GM12891 (cell line): ENCODE measurements around the gene CABLES2.

Experiments
- POLR2A ChIP-seq: IDR thresholded peaks from 2 replicates; pipeline ENCODE4 v1.6.1; 2011; ENCODE audit warnings: low read depth, low read length, control low read depth
- POLR2AphosphoS5 ChIP-seq: IDR thresholded peaks from 2 replicates; pipeline ENCODE4 v1.6.1; 2011; ENCODE audit warnings: low read depth, low read length, control low read depth
- SPI1 ChIP-seq: IDR thresholded peaks from 2 replicates; pipeline ENCODE4 v1.6.1; 2011; ENCODE audit warnings: low read depth, low read length, control low read depth

DNA sequence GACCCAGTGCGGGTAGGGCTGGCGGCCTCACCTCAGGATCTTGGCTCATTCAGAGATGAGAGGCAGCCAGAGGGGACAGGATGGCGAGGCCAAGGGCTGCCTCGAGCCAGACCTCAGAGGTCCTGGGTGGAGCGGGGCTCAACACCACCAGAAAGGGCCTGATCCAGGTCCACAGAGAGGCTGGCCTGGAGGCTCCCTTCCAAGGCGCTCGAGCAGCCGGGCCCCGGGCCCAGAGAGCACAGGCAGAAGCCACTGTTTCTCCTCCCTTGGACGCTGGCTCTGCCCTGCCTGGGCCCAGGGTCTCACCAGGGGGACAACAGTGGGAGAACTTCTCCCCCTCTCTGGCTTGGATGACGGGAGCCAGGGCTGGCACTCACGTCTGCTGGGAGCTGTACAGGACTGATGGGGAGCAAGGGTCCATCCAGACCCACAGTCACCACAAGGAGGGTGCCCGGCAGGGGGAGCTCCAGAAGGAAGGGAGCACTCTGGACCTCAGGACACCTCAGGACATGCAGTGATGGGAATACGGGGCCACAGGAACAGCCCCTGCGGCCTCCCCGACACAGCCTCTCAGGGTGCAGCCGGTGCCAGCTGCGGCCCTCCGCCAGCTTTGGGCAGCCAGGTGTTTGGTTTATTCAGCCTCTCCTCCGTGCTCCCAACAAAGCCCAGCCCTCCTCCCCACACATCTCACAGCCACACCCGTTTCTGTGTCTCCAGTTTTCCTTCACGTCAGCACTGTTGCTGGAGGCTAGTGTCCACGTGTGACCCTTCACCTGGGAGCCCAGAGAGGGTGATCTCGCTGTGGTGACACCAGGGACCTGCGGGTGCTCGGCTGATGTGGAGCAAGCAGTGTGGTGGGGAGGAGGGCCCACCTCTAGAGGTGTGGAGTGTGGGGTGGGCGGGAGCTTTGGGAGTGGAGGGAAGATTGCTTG lies 11.5 kb downstream of the CABLES2 start:
- no peak for TF ChIP-seq SPI1
- no peak for TF ChIP-seq POLR2AphosphoS5
- TF ChIP-seq POLR2A: no peak
